SJSA1 (cell line): ENCODE data around the gene CATSPERZ. TPM values are rescaled to one million over a fixed set of nuclear protein-coding genes. Genes with fewer than 3 reads are reported as not detected.

Source experiments
- DNase-seq, 2 experiments: peaks; one replicate each; pipeline ENCODE4 v3.0.0-alpha.2; 2015 to 2020; ENCODE audit warnings: low spot score in 2 of 2, low read depth in 1 of 2
- H3K27ac ChIP-seq: fragments of 250-450 bp; sonication (Bioruptor Pico); 2 replicates; pipeline ENCODE4 v1.5.1; 2020; ENCODE audit warnings: mild to moderate bottlenecking, moderate library complexity
- H3K27me3 ChIP-seq: fragments of 250-450 bp; sonication (Bioruptor Pico); replicated peaks from 2 replicates; pipeline ENCODE4 v1.5.1; 2020; ENCODE audit warnings: mild to moderate bottlenecking, moderate library complexity
- H3K36me3 ChIP-seq: fragments of 250-450 bp; sonication (Bioruptor Pico); 2 replicates; pipeline ENCODE4 v1.5.1; 2020; ENCODE audit warnings: mild to moderate bottlenecking
- H3K4me1 ChIP-seq: fragments of 250-450 bp; sonication (Bioruptor Pico); replicated peaks from 2 replicates; pipeline ENCODE4 v1.6.1; 2021; ENCODE audit warnings: mild to moderate bottlenecking
- H3K4me3 ChIP-seq: fragments of 250-450 bp; sonication (Bioruptor Pico); 2 replicates; pipeline ENCODE4 v1.5.1; 2020; ENCODE audit warnings: mild to moderate bottlenecking
- H3K9me3 ChIP-seq: fragments of 250-450 bp; sonication (Bioruptor Pico); replicated peaks from 2 replicates; pipeline ENCODE4 v1.5.1; 2020; ENCODE audit warnings: mild to moderate bottlenecking
- total RNA-seq: library from RNA; depleted of rRNA; stranded (reverse); fragments of >200 nt; shearing (Covaris generic); gene quantifications from 2 replicates; pipeline ENCODE4 v1.2.3, GENCODE V29; 2014

CATSPERZ gene
- total RNA-seq, 1 experiment from 2014 or later, result not detected

DNA sequence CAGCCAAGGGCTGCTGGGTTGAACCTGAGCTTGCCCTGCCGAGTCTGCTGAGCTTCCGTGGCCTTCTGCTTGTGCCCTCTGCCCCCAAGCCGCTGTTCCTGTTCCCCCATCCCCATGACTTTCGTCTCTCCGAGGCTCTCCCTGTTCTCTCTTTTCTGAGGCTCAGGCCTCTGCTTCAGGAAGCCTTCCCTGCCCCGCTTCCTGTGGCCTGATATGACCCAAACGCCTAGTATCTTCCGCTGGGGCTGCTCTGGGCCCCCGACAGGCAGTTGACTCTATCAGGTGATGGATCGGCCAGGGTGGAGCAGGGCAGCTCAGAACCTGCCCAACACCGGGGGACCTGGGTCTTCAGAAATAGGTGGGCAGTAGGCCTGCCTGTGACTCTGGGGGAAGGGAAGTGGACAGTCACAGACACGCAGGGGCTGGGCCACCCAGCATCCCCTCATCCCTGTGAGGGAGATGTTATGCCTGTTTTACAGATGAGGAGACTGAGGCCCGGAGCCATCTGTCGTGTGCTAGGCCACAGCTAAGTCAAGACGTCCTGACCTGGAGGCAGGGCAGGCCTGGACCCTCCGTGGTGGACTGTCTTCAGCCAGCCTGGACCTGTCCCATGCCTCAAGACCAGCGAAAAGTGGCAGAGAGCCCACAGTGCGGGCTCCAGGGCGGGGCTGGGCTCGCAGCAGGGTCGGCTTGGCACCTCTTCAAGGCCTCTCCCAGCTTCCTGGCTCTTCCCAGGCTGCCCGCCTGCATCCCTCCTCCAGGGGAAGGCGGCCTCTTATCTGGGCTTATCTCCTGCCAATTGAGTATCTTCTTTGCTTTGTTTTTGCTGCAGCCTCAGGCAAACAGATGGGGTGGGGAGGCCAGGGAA, 31.9 kb upstream of the CATSPERZ start:
- H3K4me3 ChIP-seq, result peak overlapping the region; percentile 49
- peaks cover 34% of the 10 kb centered on the region for H3K4me1 ChIP-seq
- DNase-seq, result peak in 1 of 2 experiments; percentile 54
- H3K9me3 ChIP-seq, result no peaks in the 10 kb centered on the region
- peaks cover 62% of the 10 kb centered on the region for H3K36me3 ChIP-seq
- peak overlapping the region; percentile 68 for H3K27ac ChIP-seq
- no peaks in the 10 kb centered on the region for H3K27me3 ChIP-seq

DNA sequence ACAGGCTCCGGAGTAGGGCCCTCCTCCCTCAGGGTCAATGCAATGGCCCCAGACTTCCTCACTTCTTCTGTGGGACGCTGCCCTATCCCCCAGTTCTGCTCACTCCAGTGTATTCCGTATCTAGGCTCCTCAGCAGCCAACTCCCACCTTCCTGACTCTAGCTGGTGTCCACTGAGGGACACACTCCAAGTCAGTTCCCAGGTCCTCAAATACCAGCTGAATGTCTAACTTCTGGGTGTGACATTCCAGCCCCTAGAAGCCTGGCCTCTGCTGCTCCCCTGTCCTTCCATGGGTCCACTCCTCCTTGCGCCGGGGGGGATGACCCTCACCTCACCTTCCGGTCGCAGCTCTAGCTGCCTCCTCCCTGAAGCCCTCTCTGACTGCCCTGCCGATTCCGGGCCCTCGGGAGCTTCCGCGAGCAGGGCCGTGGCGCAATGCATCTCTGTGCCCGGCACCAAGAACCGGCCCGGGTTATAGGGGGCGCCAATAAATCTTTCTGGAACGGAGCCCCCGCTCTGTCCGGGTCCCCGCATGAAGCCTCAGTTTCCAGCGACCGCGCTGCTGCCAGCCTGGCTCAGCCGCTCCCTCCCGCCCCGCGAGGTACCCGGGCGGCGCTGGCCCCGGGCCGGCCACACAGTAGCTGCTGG, 31.1 kb upstream of the CATSPERZ start:
- Histone ChIP-seq H3K4me1 (peaks cover 26% of the 10 kb centered on the region), H3K4me3 (peak overlapping the region; percentile 49), H3K27me3 (no peaks in the 10 kb centered on the region), H3K36me3 (peaks cover 54% of the 10 kb centered on the region), H3K27ac (peak overlapping the region; percentile 68), H3K9me3 (no peaks in the 10 kb centered on the region)
- peak; percentile 73 to 83 for DNase-seq

DNA sequence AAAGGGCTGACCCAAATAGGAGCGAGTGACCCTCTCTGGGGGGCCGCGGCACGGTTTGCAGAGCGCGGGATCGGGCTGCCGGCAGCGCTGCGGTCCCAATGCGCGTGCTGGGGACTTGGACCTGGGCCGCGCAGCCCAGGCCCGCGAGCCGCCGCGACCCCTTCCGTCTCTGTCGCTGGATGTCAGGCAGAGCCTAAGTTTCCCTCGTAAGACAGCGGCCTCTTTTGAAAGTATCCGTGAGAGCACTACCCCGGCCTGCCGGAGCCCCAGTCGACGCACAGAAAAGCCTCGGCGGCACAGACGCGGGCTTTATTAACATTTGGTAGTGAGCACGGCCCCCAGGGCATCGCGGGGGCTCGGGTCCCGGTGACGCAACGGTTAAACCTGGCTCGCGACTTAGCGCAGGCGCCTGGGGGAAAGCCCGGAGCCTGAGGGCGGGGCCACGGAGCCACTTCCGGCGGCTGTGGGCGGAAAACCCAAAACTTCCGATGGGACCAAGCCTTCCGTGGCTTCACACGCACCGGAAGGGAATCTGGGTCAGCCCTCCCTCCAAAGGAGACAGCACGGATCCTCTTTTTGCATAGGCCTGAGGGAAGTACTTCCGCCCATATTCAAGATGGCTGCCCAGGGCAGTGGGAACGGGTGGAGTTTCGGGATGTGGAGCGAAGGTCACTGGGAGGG, 30.5 kb upstream of the CATSPERZ start:
- Histone ChIP-seq H3K4me1 (peaks cover 26% of the 10 kb centered on the region), H3K4me3 (peak overlapping the region; percentile 49), H3K9me3 (no peaks in the 10 kb centered on the region), H3K27ac (peak overlapping the region; percentile 68), H3K27me3 (no peaks in the 10 kb centered on the region), H3K36me3 (peaks cover 47% of the 10 kb centered on the region)
- peak; percentile 100 for DNase-seq

DNA sequence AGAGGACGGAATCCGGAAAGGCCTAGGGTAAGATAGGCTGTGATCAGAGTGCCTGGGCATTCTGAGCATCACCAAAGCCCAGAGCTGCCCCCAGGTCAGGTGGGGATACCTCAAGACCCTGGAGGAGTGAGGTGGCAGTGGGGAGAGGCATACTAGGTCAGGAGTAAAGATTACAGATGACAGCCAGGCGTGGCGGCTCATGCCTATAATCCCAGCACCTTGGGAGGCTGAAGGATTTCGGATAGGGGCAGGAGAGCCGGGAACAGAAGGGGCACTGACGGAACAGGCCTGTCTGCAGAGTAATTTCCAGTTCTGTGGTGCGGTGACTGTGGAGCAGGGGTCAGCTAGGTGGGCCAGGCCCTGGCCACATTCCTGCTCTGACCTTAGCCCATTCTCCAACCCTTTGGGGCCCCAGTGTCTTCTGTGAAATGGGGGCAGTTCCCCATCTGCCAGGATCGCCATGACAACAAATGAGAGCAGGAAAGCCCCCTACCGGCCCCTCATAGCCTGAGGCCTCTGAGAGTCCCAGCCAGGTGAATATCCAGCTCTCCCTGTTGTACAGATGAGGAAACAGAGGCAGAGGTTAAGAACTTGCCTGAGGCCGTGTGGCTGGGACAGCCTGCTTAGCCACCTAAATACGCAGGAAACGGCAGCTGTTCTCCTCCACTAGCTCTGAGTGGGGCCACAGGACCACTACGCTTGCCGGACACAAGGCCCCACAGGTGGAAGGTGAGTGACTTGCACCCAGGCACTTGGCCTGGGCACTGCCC, 24.9 kb upstream of the CATSPERZ start:
- H3K9me3 ChIP-seq, result no peaks in the 10 kb centered on the region
- H3K27me3 ChIP-seq, result no peaks in the 10 kb centered on the region
- H3K4me3 ChIP-seq, result no peak overlapping the region
- no peak for DNase-seq
- H3K4me1 ChIP-seq, result peaks cover 11% of the 10 kb centered on the region
- H3K36me3 ChIP-seq, result peaks cover 50% of the 10 kb centered on the region
- H3K27ac ChIP-seq, result no peak overlapping the region

DNA sequence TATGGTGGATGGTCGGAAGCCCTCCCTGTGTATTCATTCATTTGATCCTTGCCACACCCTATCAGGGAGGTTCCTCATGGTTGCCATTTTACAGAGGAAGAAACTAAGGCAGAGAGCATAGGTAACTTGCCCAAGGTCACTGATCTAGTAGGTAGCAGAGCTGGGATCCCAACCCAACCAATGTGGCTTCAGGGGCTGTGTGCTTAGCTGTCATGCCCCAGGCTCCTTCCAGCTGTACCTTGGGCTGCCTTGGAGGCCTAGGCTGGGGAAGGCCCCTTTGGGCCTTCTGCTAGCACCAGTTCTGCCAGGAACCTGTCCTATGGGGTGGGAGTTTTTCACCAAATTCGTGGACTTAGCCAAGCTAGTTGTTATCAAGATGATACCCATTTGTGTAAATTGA, 24.3 kb upstream of the CATSPERZ start:
- Histone ChIP-seq H3K36me3 (peaks cover 46% of the 10 kb centered on the region), H3K9me3 (no peaks in the 10 kb centered on the region), H3K4me3 (no peak overlapping the region), H3K4me1 (peaks cover 7% of the 10 kb centered on the region), H3K27me3 (no peaks in the 10 kb centered on the region), H3K27ac (no peak overlapping the region)
- no peak for DNase-seq

DNA sequence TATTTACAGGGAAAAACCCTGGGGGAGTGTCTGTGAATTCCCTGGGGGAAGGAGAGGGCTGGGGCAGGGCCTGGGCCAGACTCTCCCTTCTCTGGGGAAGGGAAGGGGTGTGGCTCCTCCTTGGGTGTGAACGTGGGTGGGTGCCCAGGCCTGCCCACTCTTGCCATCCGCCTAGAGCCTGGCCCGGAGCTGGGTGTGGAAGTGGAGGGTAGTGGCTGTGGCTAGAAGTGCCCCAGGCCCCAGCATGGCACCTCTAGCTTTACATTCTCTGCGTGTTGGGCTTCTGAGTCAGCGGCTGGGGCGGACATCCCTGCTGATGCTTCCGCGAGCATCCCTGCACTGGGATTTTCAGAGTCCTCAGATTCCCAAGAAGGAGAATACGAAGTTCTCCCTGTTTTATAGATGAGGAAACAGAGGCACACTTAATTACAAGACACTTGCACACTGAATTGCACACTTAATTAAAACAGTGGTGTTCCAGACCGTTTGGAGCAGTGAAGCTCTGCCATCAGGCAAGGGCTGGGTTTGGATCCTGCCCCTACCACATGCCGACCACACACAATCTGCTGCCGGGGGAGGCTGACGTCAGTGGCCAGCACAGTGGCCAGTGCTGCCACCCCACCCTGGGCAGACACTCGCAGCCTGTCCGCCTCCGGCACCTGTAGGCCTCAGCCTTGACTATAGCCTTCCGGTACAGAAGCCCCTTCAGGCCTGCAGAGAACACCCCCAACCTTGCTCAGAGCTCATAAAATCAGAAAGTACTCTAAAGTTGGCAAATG, 23.3 kb upstream of the CATSPERZ start:
- no peak for DNase-seq
- Histone ChIP-seq H3K36me3 (peaks cover 47% of the 10 kb centered on the region), H3K9me3 (no peaks in the 10 kb centered on the region), H3K27me3 (no peaks in the 10 kb centered on the region), H3K27ac (no peak overlapping the region), H3K4me3 (no peak overlapping the region), H3K4me1 (peaks cover 2% of the 10 kb centered on the region)

DNA sequence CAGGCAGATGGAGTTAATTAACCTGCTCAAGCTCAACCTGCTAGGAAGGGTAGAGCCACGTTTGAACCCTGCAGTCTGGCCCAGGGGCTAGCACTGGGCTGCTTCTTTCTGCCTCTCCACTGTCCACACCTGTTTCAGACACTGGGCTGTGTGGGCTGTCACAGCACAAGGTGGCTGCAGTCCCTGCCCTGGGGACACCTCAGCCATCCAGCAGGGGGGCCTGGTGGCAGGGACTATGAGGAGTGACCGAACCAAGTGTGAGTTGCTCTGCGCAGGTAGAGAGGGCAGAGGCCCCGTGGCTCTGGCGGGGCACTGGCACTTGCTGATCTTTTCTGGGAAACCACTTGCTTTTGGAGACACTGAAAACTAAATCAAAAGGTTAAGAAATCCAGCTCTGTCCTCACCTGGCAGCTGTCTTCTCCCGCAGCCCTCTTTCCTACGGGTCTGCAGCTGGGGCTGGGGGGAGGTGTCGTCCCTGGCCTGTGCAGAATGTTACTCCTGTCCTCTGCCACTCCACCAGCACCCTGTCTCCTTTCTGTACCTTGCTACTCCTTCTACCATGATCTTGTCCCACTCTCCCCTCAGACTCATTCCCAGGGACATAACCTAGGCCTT, 21.5 kb upstream of the CATSPERZ start:
- H3K36me3 ChIP-seq, result peaks cover 57% of the 10 kb centered on the region
- H3K27ac ChIP-seq, result no peak overlapping the region
- no peak overlapping the region for H3K4me3 ChIP-seq
- no peaks in the 10 kb centered on the region for H3K9me3 ChIP-seq
- no peak for DNase-seq
- peaks cover 5% of the 10 kb centered on the region for H3K4me1 ChIP-seq
- H3K27me3 ChIP-seq, result no peaks in the 10 kb centered on the region

DNA sequence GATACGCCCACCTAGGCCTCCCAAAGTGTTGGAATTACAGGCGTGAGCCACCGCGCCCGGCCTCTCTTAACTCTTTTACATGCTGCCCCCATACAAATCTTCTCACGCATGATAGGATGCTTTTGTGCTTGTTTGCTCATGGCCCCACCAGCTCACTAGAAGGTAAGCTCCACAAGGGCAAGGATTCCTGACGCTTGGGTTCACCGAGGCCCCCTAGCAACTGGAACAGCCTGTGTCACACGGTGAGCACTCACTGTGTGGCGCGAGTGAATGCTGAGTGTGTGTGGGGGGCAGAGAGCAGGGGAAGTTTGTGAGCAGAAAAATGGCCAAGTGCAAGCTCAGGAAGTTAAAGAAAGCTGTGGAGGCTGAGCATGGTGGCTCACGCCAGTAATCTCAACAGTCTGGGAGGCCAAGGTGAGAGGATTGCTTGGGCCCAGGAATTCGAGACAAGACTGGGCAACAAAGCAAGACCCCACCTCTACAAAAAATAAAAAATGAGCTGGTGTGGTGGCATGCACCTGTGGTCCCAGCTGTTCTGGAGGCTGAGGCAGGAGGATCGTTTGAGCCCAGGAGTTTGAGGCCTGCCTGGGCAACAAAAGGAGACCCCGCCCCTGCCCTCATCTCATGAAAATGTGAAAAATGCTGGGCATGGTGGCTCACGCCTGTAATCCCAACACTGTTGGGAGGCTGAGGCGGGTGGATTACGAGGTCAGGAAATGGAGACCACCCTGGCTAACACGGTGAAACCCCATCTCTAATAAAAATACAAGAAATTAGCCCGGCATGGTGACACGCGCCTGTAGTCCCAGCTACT, 18.0 kb upstream of the CATSPERZ start:
- Histone ChIP-seq H3K4me1 (peaks cover 20% of the 10 kb centered on the region), H3K4me3 (no peak overlapping the region), H3K36me3 (peaks cover 43% of the 10 kb centered on the region), H3K9me3 (no peaks in the 10 kb centered on the region), H3K27ac (no peak overlapping the region), H3K27me3 (no peaks in the 10 kb centered on the region)
- no peak for DNase-seq

DNA sequence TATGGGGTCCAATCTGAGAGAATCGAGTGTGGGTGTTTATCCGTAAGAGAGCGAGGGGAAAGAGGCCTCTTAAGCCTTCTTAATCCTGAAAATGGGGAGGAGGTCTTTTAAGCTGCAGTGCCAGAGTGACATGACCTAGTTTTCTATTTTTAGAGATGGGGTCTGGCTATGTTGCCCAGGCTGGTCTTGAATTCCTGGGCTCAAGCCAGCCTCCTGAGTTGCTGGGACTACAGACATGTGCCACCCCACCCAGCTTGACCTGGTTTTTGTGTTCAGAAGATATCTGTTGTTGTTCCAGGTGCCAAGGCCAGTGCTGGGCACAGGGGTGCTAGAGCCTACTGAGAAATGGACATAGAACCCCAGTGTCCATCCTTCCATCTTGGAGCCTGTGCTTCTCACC, 17.1 kb upstream of the CATSPERZ start:
- Histone ChIP-seq H3K9me3 (no peaks in the 10 kb centered on the region), H3K4me3 (no peak overlapping the region), H3K27ac (no peak overlapping the region), H3K4me1 (peaks cover 20% of the 10 kb centered on the region), H3K27me3 (no peaks in the 10 kb centered on the region), H3K36me3 (peaks cover 34% of the 10 kb centered on the region)
- DNase-seq, result no peak

DNA sequence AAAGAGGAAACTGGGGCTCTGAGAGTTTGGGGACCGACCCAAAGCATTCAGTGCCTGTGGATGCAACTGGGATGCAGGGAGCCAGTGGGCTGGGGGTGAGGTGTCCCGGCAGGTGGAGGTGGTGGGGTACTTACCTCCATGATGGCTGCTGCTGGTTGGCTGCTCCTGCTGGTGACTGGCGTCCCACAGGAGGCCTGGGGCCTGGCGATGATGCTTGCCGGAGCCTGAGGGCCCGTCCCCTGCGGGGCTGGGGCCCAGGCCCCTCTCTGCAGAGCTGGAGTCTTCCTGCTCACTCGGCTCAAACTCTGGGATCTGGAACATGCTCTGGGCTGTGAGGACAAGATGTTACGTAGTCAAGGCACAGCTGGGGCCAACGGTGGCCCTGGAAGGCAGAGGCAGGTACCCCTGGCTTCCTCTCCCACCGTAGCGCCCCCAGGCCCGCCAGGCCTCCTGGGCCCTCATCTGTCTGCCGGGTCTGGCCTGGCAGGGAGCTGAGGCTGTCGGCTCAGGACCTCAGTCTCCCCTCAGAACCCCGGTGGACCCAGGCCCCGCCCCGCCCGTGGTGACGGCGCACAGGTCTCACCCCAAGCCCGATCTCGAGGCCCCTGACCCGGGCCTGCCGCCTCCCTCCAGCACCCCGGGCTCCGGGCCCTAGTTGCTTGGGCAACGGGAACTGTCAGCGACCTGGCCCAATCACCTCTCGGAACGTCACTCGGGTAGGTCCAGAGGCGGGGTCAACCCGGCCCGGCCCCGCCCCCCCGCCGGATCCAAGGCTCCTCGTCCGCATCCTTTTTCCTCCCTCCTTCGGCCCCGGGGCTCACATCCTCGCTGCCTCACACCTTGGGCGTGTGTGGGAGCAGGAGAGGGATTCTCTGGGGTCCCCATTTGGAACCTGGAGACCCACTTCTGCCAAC, 15.9 kb upstream of the CATSPERZ start, which contains the start of gene BAD:
TSS of gene BAD (minus strand) at position 618 of the 914 bp plus-strand sequence. CDS start at position 321, 297 bp downstream.
- DNase-seq, result peak; percentile 97
- Histone ChIP-seq H3K4me3 (peak within 1 kb of the TSS; percentile 95), H3K9me3 (no peaks in the 10 kb centered on the region), H3K27me3 (no peaks in the 10 kb centered on the region), H3K4me1 (peaks cover 20% of the 10 kb centered on the region), H3K36me3 (peaks cover 25% of the 10 kb centered on the region), H3K27ac (peak within 1 kb of the TSS; percentile 77)
